ENCODE measurements around the gene EDNRA. TPM values are rescaled to one million over a fixed set of nuclear protein-coding genes. Genes with fewer than 3 reads are reported as not detected.

EDNRA gene
- total and polyA plus RNA-seq, 9 of the 15 experiments (the other 6 are each of a cell fraction or from before 2014, with no cell fraction given) = not detected

GRCh38 chr4:147526272-147526654 is 45.4 kb downstream of the EDNRA start (continued):
- TF ChIP-seq ATF6 (CRISPR knock-in tag; IDR thresholded peaks at IDR 0.05) (no peak), MLX (CRISPR knock-in tag; conservative IDR thresholded peaks at IDR 0.05) (no peak), IRF9 (tag; IDR thresholded peaks at IDR 0.05) (no peak), E2F8 (IDR thresholded peaks at IDR 0.05; ENCODE audit: low read depth, partially characterized antibody) (no peak), USF2 (CRISPR knock-in tag; IDR thresholded peaks at IDR 0.05) (no peak), TAF7 (tag; IDR thresholded peaks at IDR 0.05) (no peak), DPF2 (IDR thresholded peaks at IDR 0.05) (no peak), BMI1 (IDR thresholded peaks at IDR 0.05; ENCODE audit: low read length) (no peak), ZC3H11A (IDR thresholded peaks at IDR 0.05; ENCODE audit: low read depth, low read length) (no peak)
